HG02970 (cell line): ENCODE results near the gene SMARCD1.
A peak's percentile ranks its signal among the peaks of the same experiment; 100 is the strongest.
"Not testable (repeated sequence)": the region's sequence is repeated elsewhere in the genome, so short reads cannot be mapped to it uniquely, and the experiment has no call there.

ENCODE experiments used
- ATAC-seq: cut with Tn5 transposase; IDR thresholded peaks from one replicate; pipeline ENCODE4 v1.9.1; 2021; ENCODE audit warnings: mild to moderate bottlenecking, moderate library complexity, moderate number of reproducible peaks; ENCODE audit not compliant: unreplicated experiment, low FRiP score

Gene SMARCD1

DNA sequence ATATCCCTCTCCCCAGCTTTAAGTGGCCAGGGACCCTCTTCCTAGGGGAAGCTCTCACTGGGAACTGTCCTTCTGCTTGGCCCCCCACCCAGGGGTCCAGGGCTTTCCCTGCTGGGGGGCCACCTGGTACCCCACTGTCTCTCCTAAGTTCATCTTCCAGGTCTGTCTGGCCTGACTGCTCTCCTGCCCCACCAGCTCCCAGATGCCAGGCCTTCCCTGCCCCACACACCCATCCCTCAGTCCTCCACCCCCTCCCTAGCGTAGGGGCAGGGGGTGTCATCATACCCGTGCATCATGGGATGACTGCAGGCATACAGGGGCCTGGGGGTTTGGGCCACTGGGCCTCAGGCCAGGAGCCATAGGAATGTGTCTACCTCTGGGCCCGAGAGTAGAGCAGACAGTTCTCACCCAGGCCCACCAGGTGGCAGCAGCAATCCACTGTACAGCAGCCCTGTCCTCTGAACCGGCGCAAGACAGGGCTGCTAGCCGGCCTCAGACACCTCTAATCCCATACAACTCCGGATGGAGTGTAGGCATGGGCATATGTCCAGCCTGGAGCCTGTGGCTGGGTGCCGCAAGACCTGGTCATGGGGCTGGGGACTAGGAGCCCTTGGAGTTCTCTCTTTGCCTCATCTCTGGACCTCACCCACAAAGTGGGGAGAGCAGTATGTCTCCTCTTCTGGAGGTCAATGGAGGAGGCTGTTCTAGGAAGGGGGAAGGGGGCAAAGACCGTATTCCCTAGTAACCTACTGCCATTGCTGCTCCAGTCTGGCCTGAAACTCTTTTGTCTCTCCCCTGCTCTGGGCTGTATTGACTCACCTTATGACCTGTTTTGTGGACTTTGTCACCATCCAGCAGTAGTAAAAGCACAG, 10.0 kb upstream of the SMARCD1 start:
- ATAC-seq, result peak; percentile 66

DNA sequence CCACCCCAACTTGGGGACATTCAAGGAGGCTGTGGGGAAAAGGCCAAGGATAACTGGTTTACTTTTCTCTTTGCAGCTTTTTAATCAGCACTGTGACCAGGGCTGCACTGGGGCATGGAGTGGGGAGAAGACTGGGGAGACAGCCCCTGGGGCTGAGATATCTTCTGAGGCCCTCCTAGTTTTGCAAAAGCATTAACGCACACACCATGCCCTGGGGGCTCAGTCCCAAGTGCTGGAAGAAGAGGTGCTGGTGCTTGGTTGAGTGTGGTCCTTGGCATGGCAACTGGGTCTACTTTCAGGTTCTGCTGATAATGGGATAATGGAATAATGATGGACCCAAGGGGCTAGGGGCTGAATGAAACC, 9.4 kb upstream of the SMARCD1 start:
- ATAC-seq, result no peak

GRCh38 chr12:50077099-50077498, 8.0 kb upstream of the SMARCD1 start:
- ATAC-seq, result no peak

GRCh38 chr12:50078281-50078680, 6.9 kb upstream of the SMARCD1 start:
- ATAC-seq, result no peak

DNA sequence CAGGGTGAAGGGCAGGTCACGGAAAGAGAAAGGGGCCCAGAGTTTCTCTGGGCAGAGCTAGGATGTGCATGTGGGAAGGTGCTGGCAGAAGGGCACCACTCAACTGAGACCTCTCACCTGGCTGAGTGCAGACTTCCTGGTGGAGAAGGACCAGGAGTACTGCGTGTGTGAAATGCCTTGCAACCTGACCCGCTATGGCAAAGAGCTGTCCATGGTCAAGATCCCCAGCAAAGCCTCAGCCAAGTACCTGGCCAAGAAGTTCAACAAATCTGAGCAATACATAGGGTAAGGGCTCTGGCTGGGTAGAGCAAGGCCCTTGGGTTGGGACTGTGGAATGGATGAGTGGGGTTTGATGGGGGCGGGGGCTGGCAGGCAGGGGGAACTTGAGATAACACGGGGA, 5.4 kb upstream of the SMARCD1 start:
- no peak for ATAC-seq

GRCh38 chr12:50081096-50081808, 3.9 kb upstream of the SMARCD1 start:
- ATAC-seq, result no peak

DNA sequence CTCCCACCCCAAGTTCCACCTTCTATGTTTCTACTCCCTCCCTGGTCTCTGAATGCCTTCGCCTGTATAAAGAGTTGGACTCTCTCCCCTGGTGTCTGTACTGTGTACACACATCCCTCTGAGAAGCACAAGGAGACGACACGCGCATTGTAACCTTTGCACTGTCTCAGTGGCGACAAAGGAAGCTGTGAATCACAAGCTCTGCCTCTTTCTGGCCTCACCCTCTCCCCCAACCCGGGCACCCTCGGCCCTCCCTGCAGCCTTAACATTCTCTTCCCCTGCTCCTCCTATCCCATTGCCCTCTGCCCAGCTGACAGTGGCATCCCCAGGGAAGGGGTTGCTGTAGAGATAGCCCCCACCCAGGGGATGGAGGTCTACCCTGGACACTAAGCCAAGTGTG, 2.5 kb upstream of the SMARCD1 start:
- ATAC-seq, result no peak

DNA sequence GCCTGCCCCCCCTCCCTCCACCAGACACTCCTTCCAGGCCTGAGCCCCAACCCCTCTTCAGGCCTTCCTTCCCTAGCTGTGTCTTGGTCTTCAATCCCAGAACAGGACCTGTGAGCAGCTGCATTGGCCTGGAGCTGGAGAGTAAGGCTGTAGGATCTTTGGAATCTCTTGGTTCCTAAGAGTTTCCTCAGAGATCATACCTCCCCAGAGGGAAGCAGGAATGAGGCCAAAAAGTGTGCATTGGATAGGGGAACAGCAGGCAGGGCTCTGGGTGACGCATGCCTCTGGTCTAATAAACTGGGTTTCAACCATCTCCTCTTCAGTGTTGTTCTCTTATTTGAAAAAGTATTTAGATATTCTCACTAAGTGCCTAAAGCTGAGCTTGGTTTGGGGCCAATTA, 1.8 kb upstream of the SMARCD1 start:
- ATAC-seq, result no peak

GRCh38 chr12:50084409-50084774, 750 bp upstream of the SMARCD1 start:
- ATAC-seq, result not testable (repeated sequence)

- ATAC-seq, result no peak
These were observed 502 bp downstream of the SMARCD1 start for GRCh38 chr12:50085615-50086072.

GRCh38 chr12:50086148-50086547, 1.0 kb downstream of the SMARCD1 start:
- no peak for ATAC-seq

GRCh38 chr12:50087151-50087550, 2.0 kb downstream of the SMARCD1 start:
- no peak for ATAC-seq

GRCh38 chr12:50087995-50088394, 2.9 kb downstream of the SMARCD1 start:
- ATAC-seq, result no peak

DNA sequence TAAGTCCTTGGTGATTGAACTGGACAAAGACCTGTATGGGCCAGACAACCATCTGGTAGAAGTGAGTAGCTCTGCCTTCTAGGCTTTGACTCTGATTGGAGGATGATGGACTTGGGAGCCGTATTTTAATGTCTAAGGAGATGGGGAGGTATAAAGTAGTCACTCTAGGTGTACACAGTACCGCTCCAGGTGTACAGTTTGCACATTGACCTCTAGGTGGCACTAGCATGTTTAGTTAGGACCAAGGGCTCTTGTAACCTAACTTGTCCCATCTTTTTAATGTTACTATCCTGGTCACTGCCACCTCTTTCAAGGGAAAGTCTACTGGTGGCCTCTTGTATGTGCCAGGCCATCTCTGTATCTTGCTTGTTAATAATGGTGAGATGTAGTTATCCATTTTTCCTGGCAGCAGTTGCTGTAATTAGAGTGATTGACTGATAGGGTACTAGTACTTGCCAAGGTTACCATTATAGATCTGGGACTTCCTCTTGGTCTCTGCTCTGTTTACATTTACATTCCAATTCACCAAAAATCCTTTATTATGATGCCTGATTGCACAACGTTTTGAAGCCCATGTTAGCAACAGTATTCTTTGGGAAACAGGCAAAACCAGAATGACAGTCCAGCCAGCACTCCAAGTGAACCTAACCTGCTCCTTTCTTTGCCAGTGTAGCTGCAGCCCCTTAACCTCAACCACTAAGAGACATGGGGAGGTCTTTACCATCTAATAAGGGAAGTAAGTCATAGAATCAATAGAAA, 3.6 kb downstream of the SMARCD1 start:
- ATAC-seq, result no peak

DNA sequence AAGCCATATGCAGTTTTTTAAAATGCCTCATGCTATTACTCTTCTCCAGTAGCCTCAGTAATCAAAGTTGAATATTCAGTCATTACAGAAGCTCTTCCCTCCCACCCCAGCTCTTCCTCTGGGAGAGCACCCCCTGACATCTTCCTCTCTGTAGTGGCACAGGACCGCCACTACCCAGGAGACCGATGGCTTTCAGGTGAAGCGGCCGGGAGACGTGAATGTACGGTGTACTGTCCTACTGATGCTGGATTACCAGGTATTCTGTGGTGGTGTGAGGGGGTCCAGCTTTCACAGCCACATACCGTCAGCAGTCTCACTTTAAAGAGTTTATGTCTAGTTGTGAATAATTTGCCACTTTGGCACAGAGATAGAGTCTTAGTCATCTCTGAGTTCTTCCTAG, 4.6 kb downstream of the SMARCD1 start:
- ATAC-seq, result no peak

- ATAC-seq, result no peak
These were observed 5.2 kb downstream of the SMARCD1 start for GRCh38 chr12:50090391-50090790.

GRCh38 chr12:50097952-50098351, 12.8 kb downstream of the SMARCD1 start:
- no peak for ATAC-seq

DNA sequence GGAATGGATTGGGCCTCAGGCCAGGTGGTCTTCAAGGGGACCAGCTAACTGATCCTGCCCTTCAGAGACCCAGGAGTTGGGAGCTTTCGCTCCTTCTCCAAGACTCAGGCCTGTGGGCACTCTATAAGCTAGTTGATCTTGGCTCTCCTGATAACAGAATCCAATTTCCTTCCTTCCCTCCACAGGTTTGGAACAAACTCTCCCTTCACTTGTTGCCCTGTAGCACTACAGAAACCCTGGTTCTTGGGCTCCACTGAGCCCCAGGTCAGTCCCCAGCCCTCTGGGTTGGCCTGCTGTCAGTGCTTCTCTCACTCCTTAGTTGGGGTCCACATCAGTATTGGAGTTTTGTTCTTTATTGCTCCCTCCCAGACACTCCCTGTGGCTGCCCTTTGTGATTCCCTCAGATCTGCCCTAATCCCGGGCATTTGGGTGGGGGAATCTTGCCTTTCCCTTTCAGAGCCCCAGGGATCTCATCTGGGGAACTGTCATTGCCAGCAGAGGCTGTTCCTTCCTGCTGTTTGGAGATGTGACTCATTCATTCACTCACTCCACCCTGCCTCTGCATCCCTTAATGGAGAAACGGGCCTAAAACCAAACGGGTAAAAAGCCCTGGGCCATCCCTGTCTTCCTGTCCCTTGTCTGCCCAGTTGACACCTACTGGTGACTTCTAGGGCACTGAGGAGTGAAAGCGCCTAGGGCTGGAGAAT, 14.3 kb downstream of the SMARCD1 start:
- no peak for ATAC-seq

DNA sequence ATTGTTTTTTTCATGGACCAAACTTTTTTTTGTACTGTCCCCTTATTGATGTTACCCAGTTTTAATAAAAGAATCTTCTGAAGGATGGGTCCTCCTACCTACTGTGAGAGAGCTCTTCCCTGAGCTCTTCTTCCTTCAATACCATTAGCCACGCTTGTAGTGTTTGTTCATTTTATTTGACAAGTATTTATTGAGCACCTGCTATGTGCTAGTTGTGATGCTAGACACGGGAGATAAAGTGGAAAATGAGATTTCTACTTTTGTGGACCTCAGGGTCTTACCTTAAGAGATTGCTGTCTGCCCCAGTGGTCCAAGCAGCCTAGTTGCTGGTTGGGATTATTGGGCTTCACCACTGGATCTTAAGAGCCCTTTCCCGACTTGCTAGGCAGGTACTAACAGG, 15.4 kb downstream of the SMARCD1 start:
- no peak for ATAC-seq

DNA sequence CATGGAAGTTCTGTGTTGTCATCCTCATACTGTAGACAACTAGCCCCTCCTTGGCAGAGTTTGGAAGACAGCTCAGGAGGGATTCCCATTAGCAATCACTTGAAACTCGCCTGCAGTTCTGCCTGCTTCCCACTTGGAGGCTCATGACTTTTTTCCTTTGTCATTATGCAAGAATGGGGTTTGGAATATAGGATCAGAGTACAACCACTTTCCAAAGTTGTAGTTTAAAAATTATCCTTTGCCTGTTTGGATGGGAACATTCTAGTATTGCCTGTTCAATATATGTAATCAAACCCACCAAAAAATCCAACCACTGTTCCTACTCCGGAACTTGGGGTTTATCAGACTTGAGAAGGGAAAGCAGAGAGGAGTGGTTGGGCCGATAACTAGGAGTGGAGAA, 16.5 kb downstream of the SMARCD1 start:
- no peak for ATAC-seq

DNA sequence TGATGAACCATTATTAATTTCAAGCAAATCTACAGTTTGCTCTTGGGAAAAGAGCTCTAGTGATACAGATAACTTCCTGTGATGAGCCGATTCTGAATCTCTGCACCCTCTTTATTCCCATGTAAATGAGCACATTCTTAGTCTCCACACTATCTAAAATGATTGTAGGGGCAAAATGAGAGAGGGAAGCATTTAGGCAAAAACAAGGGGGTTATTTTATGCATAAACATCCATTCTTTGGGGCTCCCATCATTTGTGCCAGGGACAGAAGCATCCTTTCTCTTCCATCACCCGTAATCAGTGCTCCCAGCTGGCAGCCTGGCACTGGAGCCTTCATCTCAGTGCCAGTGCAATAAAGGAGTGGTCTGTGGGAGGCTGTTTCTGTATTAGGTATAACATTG, 17.0 kb downstream of the SMARCD1 start:
- no peak for ATAC-seq
